GM23338 (cell line): ENCODE results near the gene COL4A3. TPM values are rescaled to one million over a fixed set of nuclear protein-coding genes. Genes with fewer than 3 reads are reported as not detected.

Source experiments
- ATAC-seq: fragments of 200-7000 bp; cut with Tn5 transposase; 3 replicates; pipeline ENCODE4 v1.9.1; 2020
- DNase-seq: peaks from one replicate; pipeline ENCODE4 v3.0.0-alpha.2; 2015; ENCODE audit warnings: low spot score
- H2AFZ ChIP-seq: fragments of 200-600 bp; sonication (generic); 2 replicates; pipeline ENCODE4 v1.8.0; 2016; ENCODE audit warnings: antibody characterized with exemption, mild to moderate bottlenecking, moderate library complexity
- H3F3A ChIP-seq: fragments of 200-600 bp; sonication (generic); replicated peaks from 2 replicates; pipeline ENCODE4 v1.8.0; 2017; ENCODE audit warnings: antibody characterized with exemption, mixed run types, low read depth
- H3K27ac ChIP-seq: fragments of 200-600 bp; sonication (generic); 2 replicates; pipeline ENCODE4 v1.6.1; 2016; ENCODE audit warnings: low read depth
- H3K27me3 ChIP-seq: fragments of 200-600 bp; sonication (generic); 2 replicates; pipeline ENCODE4 v1.8.0; 2016; ENCODE audit warnings: mild to moderate bottlenecking, mixed run types, moderate library complexity; ENCODE audit not compliant: insufficient read depth
- H3K36me3 ChIP-seq: fragments of 200-600 bp; sonication (generic); 2 replicates; pipeline ENCODE4 v1.8.0; 2016; ENCODE audit warnings: mild to moderate bottlenecking; ENCODE audit not compliant: insufficient read depth
- H3K4me1 ChIP-seq: fragments of 200-600 bp; sonication (generic); 2 replicates; pipeline ENCODE4 v1.8.0; 2016; ENCODE audit warnings: mild to moderate bottlenecking, moderate library complexity; ENCODE audit not compliant: insufficient read depth
- H3K4me2 ChIP-seq: fragments of 200-600 bp; sonication (generic); 2 replicates; pipeline ENCODE4 v1.7.1; 2017; ENCODE audit warnings: mixed run types
- H3K4me3 ChIP-seq: fragments of 200-600 bp; sonication (generic); 2 replicates; pipeline ENCODE4 v1.6.1; 2016; ENCODE audit warnings: mixed run types
- H3K79me2 ChIP-seq: fragments of 200-600 bp; sonication (generic); replicated peaks from 2 replicates; pipeline ENCODE4 v1.8.0; 2017; ENCODE audit warnings: mild to moderate bottlenecking; ENCODE audit not compliant: insufficient read depth
- H3K9me2 ChIP-seq: fragments of 200-600 bp; sonication (generic); 2 replicates; pipeline ENCODE4 v1.8.0; 2017; ENCODE audit not compliant: insufficient read depth
- H4K20me1 ChIP-seq: fragments of 200-600 bp; sonication (generic); replicated peaks from 2 replicates; pipeline ENCODE4 v1.8.0; 2017; ENCODE audit warnings: mild to moderate bottlenecking; ENCODE audit not compliant: insufficient read depth
- H3K27ac Mint-ChIP-seq: 2 replicates; pipeline ENCODE4 v1.8.0; 2020; ENCODE audit warnings: inconsistent platforms, mild to moderate bottlenecking, moderate library complexity, mixed read lengths
- H3K27me3 Mint-ChIP-seq: 3 replicates; pipeline ENCODE4 v1.8.0; 2022; ENCODE audit warnings: low read depth, mild to moderate bottlenecking, moderate library complexity, mixed read lengths, inconsistent platforms; ENCODE audit not compliant: insufficient read depth, poor library complexity
- H3K36me3 Mint-ChIP-seq: 3 replicates; pipeline ENCODE4 v1.8.0; 2021; ENCODE audit warnings: low read depth, mild to moderate bottlenecking, inconsistent platforms, moderate library complexity, mixed read lengths
- H3K4me1 Mint-ChIP-seq: 3 replicates; pipeline ENCODE4 v1.8.0; 2020; ENCODE audit warnings: mild to moderate bottlenecking, inconsistent platforms, mixed read lengths
- H3K4me3 Mint-ChIP-seq: 3 replicates; pipeline ENCODE4 v1.8.0; 2021; ENCODE audit warnings: moderate library complexity, mild to moderate bottlenecking, inconsistent platforms, mixed read lengths
- H3K9me3 Mint-ChIP-seq: 3 replicates; pipeline ENCODE4 v1.8.0; 2020; ENCODE audit warnings: moderate library complexity, mild to moderate bottlenecking, inconsistent platforms, mixed read lengths
- CREB1 ChIP-seq: fragments of 250-450 bp; sonication (Bioruptor Pico); IDR thresholded peaks from 2 replicates; pipeline ENCODE4 v1.5.0; 2020; ENCODE audit warnings: low read depth, mild to moderate bottlenecking, moderate library complexity
- EZH2 ChIP-seq: fragments of 200-600 bp; sonication (generic); IDR thresholded peaks from one replicate; pipeline ENCODE4 v1.8.0; 2017; ENCODE audit warnings: antibody characterized with exemption, mild to moderate bottlenecking, low read depth; ENCODE audit not compliant: unreplicated experiment
- EZH2phosphoT487 ChIP-seq: fragments of 200-600 bp; sonication (generic); IDR thresholded peaks from one replicate; pipeline ENCODE4 v1.8.1; 2018; ENCODE audit warnings: antibody characterized with exemption; ENCODE audit not compliant: unreplicated experiment
- POLR2AphosphoS5 ChIP-seq: IDR thresholded peaks from 2 replicates; pipeline ENCODE4 v1.6.1; 2016; ENCODE audit warnings: antibody characterized with exemption, low read depth
- REST ChIP-seq: IDR thresholded peaks from one replicate; pipeline ENCODE4 v1.6.1; 2018; ENCODE audit warnings: antibody characterized with exemption; ENCODE audit not compliant: unreplicated experiment
- ZNF114 ChIP-seq: fragments of 250-450 bp; sonication (Bioruptor Pico); IDR thresholded peaks from 2 replicates; pipeline ENCODE4 v1.5.0; 2020; ENCODE audit warnings: mild to moderate bottlenecking, moderate library complexity
- ZNF331 ChIP-seq: fragments of 250-450 bp; sonication (Bioruptor Pico); IDR thresholded peaks from 2 replicates; pipeline ENCODE4 v1.5.0; 2020; ENCODE audit warnings: low read depth, mild to moderate bottlenecking, moderate library complexity
- ZNF462 ChIP-seq: fragments of 250-450 bp; sonication (Bioruptor Pico); IDR thresholded peaks from 2 replicates; pipeline ENCODE4 v1.5.0; 2020; ENCODE audit warnings: mild to moderate bottlenecking, moderate library complexity
- polyA plus RNA-seq: library from polyadenylated mRNA; unstranded; fragments of >200 nt; fragmentation: Nextera tagmentation; extraction: Ambion mirVana; gene quantifications from 2 replicates; pipeline ENCODE4 v1.2.1, GENCODE V29; 2016
- total RNA-seq: library from RNA; depleted of rRNA; stranded (reverse); fragments of >200 nt; shearing (Covaris generic); gene quantifications from 2 replicates; pipeline ENCODE4 v1.2.3, GENCODE V29; 2014
- TF ChIP-seq, protein P1 (sequence below): IDR thresholded peaks from 2 replicates; pipeline ENCODE4 v1.6.1; 2016; ENCODE audit warnings: antibody characterized with exemption

COL4A3 gene
- total and polyA plus RNA-seq, 2 experiments from 2014 or later = 1.1 to 3.5 TPM

DNA sequence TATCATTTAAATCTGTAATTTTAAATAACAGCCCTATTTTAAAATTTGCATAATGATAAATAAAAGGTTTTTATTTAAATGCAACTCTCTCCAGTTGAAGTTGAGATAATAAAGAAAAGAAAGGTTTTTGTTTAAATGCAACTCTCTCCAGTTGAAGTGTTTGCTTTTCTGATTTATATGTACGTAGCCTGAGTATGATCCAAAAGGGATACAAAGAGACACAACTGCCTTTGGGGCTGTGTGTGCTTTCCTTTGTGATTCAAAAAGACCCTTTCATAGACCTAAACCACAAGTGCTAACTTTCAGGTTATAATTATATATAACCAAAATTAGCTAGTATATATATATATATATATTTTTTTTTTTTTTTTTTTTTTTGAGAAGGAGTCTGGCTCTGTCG lies 84.5 kb downstream of the COL4A3 start (continued):
- TF ChIP-seq ZNF462 = no peak
- TF ChIP-seq REST = no peak
- TF ChIP-seq CREB1 (CRISPR knock-in tag) = no peak
- TF ChIP-seq ZNF114 (CRISPR knock-in tag) = no peak

DNA sequence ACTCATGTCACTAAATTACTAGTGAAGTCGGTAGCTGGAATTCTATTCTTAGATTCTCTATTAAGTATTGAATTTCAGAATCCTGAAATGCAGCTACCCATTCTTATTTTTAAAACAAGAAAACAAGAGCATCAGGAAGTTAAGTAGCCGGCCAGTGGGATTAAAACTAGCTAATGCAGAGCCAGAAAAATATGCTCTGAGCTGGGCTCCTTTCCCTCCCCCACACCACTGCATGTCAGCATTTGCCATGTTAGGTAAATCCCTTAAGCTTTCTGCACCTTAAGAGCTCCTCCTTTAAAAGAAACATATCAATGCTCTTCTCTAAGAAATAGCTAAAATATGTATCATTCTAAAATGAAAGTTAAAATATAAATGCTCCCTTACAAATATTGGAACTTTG lies 88.4 kb downstream of the COL4A3 start:
- no peak for ATAC-seq
- H3K9me3 Mint-ChIP-seq = no peaks in the 10 kb centered on the region
- TF ChIP-seq POLR2AphosphoS5 = no peak
- TF ChIP-seq EZH2phosphoT487 = no peak
- no peak for TF ChIP-seq ZNF114 (CRISPR knock-in tag)
- no peak for TF ChIP-seq EZH2
- TF ChIP-seq, protein P1, sequence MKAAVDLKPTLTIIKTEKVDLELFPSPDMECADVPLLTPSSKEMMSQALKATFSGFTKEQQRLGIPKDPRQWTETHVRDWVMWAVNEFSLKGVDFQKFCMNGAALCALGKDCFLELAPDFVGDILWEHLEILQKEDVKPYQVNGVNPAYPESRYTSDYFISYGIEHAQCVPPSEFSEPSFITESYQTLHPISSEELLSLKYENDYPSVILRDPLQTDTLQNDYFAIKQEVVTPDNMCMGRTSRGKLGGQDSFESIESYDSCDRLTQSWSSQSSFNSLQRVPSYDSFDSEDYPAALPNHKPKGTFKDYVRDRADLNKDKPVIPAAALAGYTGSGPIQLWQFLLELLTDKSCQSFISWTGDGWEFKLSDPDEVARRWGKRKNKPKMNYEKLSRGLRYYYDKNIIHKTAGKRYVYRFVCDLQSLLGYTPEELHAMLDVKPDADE = no peak
- no peak for TF ChIP-seq CREB1 (CRISPR knock-in tag)
- TF ChIP-seq ZNF331 (CRISPR knock-in tag) = no peak

More for the DNA sequence above, 88.4 kb downstream of the COL4A3 start:
- no peak overlapping the region for H3K4me3 Mint-ChIP-seq
- H3K27ac Mint-ChIP-seq = no peak overlapping the region
- no peaks in the 10 kb centered on the region for H3K27me3 ChIP-seq
- H3K4me1 Mint-ChIP-seq = peaks cover 4% of the 10 kb centered on the region; the same call in 2 of the 3 replicates
- no peaks in the 10 kb centered on the region for H3K36me3 Mint-ChIP-seq
- no peaks in the 10 kb centered on the region for H3K27me3 Mint-ChIP-seq
- no peak overlapping the region for H3K27ac ChIP-seq
- no peak for DNase-seq
- H3K79me2 ChIP-seq = no peaks in the 10 kb centered on the region
- no peak overlapping the region for H3K4me3 ChIP-seq
- H4K20me1 ChIP-seq = no peaks in the 10 kb centered on the region
- no peak overlapping the region for H3K4me2 ChIP-seq
- no peaks in the 10 kb centered on the region for H3K9me2 ChIP-seq
- no peak overlapping the region for H2AFZ ChIP-seq
- no peaks in the 10 kb centered on the region for H3F3A ChIP-seq
- H3K4me1 ChIP-seq = peaks cover 6% of the 10 kb centered on the region; the same call in 1 of the 2 replicates
- H3K36me3 ChIP-seq = no peaks in the 10 kb centered on the region
